ENCODE results near the gene LCTL.

LCTL gene

DNA sequence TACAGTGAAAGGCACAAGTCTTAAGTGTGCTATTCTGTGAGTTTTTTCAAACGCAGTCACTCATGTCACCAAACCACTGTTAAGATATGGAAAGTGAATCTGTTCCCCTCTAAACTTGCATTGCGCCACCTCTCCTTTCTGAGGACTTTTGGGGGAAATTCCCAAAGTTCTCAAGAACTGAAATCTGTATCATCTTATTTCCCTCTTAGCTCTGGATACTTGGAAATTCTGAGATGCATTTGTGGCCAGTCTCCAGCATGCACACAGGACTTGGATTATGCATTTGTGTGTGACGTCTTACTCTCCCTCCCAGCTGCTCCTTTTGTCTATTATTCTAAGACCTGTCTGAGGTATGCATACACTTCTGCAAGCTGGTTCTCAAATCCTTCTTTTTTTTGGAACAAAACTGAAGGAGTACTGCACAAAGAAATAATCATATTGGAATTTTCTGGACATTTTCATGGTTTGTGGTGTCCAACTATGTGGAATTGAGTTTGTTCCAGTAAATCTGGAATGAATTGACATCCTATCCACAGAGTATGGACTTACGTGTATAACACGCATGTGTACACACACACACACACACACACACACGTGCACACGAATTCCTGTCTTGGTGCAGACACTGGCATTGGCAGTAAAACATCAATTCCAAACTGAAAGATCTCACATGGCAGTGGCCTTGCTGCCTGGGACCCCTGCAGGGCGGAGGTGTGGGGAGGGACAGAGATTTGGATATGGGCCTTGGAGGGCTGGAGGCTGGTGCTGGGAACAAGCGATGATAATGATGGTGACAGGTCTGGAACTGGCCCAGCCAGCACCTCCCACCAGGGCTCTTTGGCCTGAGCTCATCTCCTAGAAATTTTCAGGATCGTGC is 8.2 kb upstream of the LCTL start:
- TF ChIP-seq, protein P1, sequence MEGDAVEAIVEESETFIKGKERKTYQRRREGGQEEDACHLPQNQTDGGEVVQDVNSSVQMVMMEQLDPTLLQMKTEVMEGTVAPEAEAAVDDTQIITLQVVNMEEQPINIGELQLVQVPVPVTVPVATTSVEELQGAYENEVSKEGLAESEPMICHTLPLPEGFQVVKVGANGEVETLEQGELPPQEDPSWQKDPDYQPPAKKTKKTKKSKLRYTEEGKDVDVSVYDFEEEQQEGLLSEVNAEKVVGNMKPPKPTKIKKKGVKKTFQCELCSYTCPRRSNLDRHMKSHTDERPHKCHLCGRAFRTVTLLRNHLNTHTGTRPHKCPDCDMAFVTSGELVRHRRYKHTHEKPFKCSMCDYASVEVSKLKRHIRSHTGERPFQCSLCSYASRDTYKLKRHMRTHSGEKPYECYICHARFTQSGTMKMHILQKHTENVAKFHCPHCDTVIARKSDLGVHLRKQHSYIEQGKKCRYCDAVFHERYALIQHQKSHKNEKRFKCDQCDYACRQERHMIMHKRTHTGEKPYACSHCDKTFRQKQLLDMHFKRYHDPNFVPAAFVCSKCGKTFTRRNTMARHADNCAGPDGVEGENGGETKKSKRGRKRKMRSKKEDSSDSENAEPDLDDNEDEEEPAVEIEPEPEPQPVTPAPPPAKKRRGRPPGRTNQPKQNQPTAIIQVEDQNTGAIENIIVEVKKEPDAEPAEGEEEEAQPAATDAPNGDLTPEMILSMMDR (IDR thresholded peaks at IDR 0.05; ENCODE audit: low read depth, low read length), result no peak
- H3K4me3 ChIP-seq (ENCODE audit: low read depth, low read length), result no peak overlapping the region
- in situ Hi-C loops (cut with HindIII; ENCODE audit: low sequenced_read_pairs), result no loop called here
- DNase-seq (ENCODE audit: low read depth, low spot score), result peak; percentile 28

DNA sequence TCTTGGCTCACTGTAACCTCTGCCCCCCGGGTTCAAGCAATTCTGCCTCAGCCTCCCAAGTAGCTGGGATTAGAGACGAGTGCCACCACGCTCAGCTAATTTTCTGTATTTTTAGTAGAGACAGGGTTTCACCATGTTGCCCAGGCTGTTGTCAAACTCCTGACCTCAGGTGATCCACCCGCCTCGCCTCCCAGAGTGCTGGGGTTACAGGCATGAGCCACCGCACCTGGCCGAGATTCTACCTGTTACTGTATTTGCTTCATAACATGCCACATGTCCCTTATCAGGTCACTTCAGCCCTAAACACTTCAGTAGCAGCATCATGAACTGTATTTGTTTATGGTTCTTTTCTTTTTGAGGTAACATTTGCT is 7.5 kb upstream of the LCTL start:
- in situ Hi-C loops (cut with HindIII; ENCODE audit: low sequenced_read_pairs), result no loop called here
- TF ChIP-seq, protein P1 (IDR thresholded peaks at IDR 0.05; ENCODE audit: low read depth, low read length), result no peak
- no peak for DNase-seq (ENCODE audit: low read depth, low spot score)
- H3K4me3 ChIP-seq (ENCODE audit: low read depth, low read length), result no peak overlapping the region

DNA sequence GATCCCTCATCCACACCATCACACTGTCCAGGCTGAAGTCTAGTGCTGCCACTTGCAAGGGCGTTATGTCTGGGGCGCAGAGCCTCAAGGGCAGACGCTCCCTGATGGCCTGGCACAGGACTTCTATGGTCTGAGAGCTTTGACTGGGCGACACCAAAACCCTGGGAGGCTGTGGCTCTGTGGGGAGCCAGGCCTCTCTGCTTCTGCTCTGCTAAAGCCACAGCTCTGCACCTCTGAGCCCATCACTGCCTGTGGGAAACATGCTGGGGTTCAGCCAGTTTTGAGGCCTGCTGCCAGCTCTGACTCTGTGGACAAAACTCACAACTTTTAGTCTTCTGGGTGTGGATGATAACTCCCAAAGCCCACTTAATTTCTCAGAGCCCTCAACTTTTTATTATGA is 6.3 kb upstream of the LCTL start:
- TF ChIP-seq, protein P1 (IDR thresholded peaks at IDR 0.05; ENCODE audit: low read depth, low read length), result no peak
- in situ Hi-C loops (cut with HindIII; ENCODE audit: low sequenced_read_pairs), result no loop called here
- H3K4me3 ChIP-seq (ENCODE audit: low read depth, low read length), result no peak overlapping the region
- DNase-seq (ENCODE audit: low read depth, low spot score), result no peak

DNA sequence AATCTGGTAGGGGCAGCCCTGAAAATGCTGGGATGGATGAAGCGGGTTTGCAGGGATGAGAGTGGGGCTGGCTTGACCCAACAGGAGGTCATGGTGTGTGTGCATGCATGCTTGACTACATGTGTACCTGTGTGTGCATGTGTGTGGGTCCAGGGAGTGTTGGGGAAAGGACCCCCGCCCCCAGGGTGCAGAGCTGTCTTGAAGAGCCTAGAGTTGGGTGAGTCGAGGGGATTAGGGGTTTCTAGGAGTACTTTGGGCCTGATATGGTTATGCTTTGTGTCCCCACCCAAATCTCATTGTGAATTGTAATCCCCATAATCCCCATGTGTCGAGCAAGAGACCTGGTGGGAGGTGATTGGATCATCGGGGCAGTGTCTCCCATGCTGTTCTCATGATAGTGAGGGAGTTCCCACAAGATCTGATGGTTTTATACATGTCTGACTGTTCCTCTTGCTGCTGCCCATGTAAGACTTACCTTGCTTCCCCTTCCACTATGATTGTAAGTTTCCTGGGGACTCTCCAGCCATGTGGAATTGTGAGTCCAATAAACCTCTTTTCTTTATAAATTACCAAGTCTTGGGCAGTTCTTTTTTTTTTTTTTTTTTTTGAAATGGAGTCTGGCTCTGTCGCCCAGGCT is 5.2 kb upstream of the LCTL start:
- DNase-seq (ENCODE audit: low read depth, low spot score), result no peak
- in situ Hi-C loops (cut with HindIII; ENCODE audit: low sequenced_read_pairs), result no loop called here
- no peak overlapping the region for H3K4me3 ChIP-seq (ENCODE audit: low read depth, low read length)
- TF ChIP-seq, protein P1 (IDR thresholded peaks at IDR 0.05; ENCODE audit: low read depth, low read length), result no peak

DNA sequence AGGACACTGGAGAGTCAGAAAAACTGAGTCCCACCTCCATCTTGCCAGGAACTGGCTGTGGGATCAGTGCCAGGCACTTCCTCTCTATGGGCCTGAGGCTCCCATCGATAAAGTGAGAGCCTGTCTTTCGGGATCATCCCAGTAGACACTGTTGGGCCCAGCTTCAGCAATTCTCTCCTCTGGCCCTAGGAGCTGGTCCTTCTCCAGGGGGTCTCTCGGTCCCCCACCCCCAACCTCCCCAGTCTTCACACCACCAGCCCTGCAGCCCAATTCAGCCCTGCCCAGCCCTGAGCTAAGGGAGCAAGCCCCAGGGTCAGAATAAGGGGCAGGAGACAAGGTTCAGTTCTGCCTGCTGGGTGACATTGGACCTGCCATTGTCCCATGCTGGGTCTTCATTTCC is 4.5 kb upstream of the LCTL start:
- TF ChIP-seq, protein P1 (IDR thresholded peaks at IDR 0.05; ENCODE audit: low read depth, low read length), result no peak
- DNase-seq (ENCODE audit: low read depth, low spot score), result no peak
- in situ Hi-C loops (cut with HindIII; ENCODE audit: low sequenced_read_pairs), result no loop called here
- H3K4me3 ChIP-seq (ENCODE audit: low read depth, low read length), result no peak overlapping the region

DNA sequence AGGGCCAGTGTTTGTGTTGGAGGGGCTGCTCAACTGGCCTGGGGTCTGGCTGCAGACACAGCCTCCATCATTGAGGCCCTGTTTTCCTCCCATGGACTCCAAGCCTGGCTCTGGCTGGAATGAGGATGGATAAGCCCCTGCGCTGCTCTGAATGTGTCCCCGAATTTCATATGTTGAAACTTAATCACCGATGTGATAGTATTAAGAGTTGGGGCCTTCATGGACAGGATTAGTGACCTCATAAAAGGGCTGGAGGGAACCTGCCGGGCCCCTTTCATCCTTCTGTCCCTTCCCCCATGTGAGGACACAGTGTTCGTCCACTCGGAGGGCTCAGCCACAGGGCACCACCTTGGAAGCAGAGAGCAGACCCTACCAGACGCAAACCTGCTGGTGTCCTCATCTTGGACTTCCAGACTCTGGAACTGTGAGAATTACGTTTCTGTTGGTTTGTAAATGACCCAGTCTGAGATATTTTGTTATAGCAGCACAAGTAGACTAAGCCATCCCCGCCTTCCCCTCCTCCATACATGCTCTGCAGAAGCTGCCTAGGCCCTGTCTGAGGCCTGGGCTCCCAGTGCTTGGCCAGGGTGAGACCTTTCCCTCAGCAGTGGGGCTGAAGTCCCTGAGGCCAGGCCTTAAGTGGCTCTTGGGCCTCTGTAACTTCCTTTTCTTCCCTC is 3.8 kb upstream of the LCTL start:
- TF ChIP-seq, protein P1 (IDR thresholded peaks at IDR 0.05; ENCODE audit: low read depth, low read length), result no peak
- no peak overlapping the region for H3K4me3 ChIP-seq (ENCODE audit: low read depth, low read length)
- in situ Hi-C loops (cut with HindIII; ENCODE audit: low sequenced_read_pairs), result no loop called here
- no peak for DNase-seq (ENCODE audit: low read depth, low spot score)
